DMS114 treated with DMSO at 0.1 percent for 48 hours (cell line): ENCODE results near the gene KCNMA1.

Source experiments
- DNase-seq: peaks from one replicate; lab custom pipeline; 2025; ENCODE audit not compliant: unreplicated experiment; lab: John Stamatoyannopoulos, UW

The KCNMA1 gene

GRCh38 chr10:77071956-77072355 is 565.7 kb downstream of the KCNMA1 start:
- DNase-seq: no peak

- no peak for DNase-seq
Observed at GRCh38 chr10:77071001-77071511, 566.6 kb downstream of the KCNMA1 start.

- no peak for DNase-seq
Observed at GRCh38 chr10:77070346-77070745, 567.3 kb downstream of the KCNMA1 start.

- no peak for DNase-seq
Observed at GRCh38 chr10:77068969-77069368, 568.6 kb downstream of the KCNMA1 start.

- no peak for DNase-seq
Observed at GRCh38 chr10:77068272-77068671, 569.3 kb downstream of the KCNMA1 start.

GRCh38 chr10:77062381-77062780 is 575.2 kb downstream of the KCNMA1 start:
- DNase-seq: no peak

GRCh38 chr10:77060913-77061312 is 576.7 kb downstream of the KCNMA1 start:
- DNase-seq: no peak

GRCh38 chr10:77056650-77057049 is 581.0 kb downstream of the KCNMA1 start:
- DNase-seq: no peak

GRCh38 chr10:77052593-77052992 is 585.0 kb downstream of the KCNMA1 start:
- no peak for DNase-seq

GRCh38 chr10:77051837-77052236 is 585.8 kb downstream of the KCNMA1 start:
- no peak for DNase-seq

- no peak for DNase-seq
Observed at GRCh38 chr10:77049896-77050295, 587.7 kb downstream of the KCNMA1 start.

- no peak for DNase-seq
Observed at GRCh38 chr10:77049146-77049545, 588.5 kb downstream of the KCNMA1 start.

- DNase-seq: no peak
Observed at GRCh38 chr10:77045085-77045484, 592.5 kb downstream of the KCNMA1 start.

- DNase-seq: no peak
Observed at GRCh38 chr10:77043420-77043763, 594.2 kb downstream of the KCNMA1 start.

GRCh38 chr10:77042706-77043419 is 594.7 kb downstream of the KCNMA1 start:
- DNase-seq: no peak

GRCh38 chr10:77041636-77042258 is 595.9 kb downstream of the KCNMA1 start:
- DNase-seq: no peak

- DNase-seq: no peak
Observed at GRCh38 chr10:77038407-77038806, 599.2 kb downstream of the KCNMA1 start.

- DNase-seq: no peak
Observed at GRCh38 chr10:77037735-77038403, 599.7 kb downstream of the KCNMA1 start.

- DNase-seq: no peak
Observed at GRCh38 chr10:77036993-77037734, 600.4 kb downstream of the KCNMA1 start.

GRCh38 chr10:77036276-77036675 is 601.3 kb downstream of the KCNMA1 start:
- DNase-seq: no peak

GRCh38 chr10:77034795-77035194 is 602.8 kb downstream of the KCNMA1 start:
- DNase-seq: no peak
